ENCODE results near the gene WWC2.
"Not testable (repeated sequence)": the region's sequence is repeated elsewhere in the genome, so short reads cannot be mapped to it uniquely, and the experiment has no call there.

Gene WWC2

GRCh38 chr4:183172881-183173280 lies 73.8 kb downstream of the WWC2 start:
- no peak for DNase-seq (ENCODE audit: low spot score)

GRCh38 chr4:183173580-183174526 lies 74.8 kb downstream of the WWC2 start:
- DNase-seq (ENCODE audit: low spot score) = no peak

- no peak for DNase-seq (ENCODE audit: low spot score)
Measured at GRCh38 chr4:183175631-183176232, 76.7 kb downstream of the WWC2 start.

GRCh38 chr4:183177001-183177400 lies 77.9 kb downstream of the WWC2 start:
- DNase-seq (ENCODE audit: low spot score) = no peak

GRCh38 chr4:183178201-183178600 lies 79.1 kb downstream of the WWC2 start:
- DNase-seq (ENCODE audit: low spot score) = no peak

GRCh38 chr4:183180096-183180495 lies 81.0 kb downstream of the WWC2 start:
- no peak for DNase-seq (ENCODE audit: low spot score)

- DNase-seq (ENCODE audit: low spot score) = no peak
Measured at GRCh38 chr4:183180621-183181020, 81.6 kb downstream of the WWC2 start.

GRCh38 chr4:183181081-183181480 lies 82.0 kb downstream of the WWC2 start:
- DNase-seq (ENCODE audit: low spot score) = no peak

GRCh38 chr4:183182873-183183725 lies 84.0 kb downstream of the WWC2 start:
- peak; percentile 68 for DNase-seq (ENCODE audit: low spot score)

- peak; percentile 39 for DNase-seq (ENCODE audit: low spot score)
Measured at GRCh38 chr4:183183906-183184535, 85.0 kb downstream of the WWC2 start.

GRCh38 chr4:183185018-183185417 lies 86.0 kb downstream of the WWC2 start:
- peak; percentile 79 for DNase-seq (ENCODE audit: low spot score)

GRCh38 chr4:183185559-183185958 lies 86.5 kb downstream of the WWC2 start:
- DNase-seq (ENCODE audit: low spot score) = no peak

- DNase-seq (ENCODE audit: low spot score) = no peak
Measured at GRCh38 chr4:183186813-183187212, 87.8 kb downstream of the WWC2 start.

- no peak for DNase-seq (ENCODE audit: low spot score)
Measured at GRCh38 chr4:183190900-183191527, 92.0 kb downstream of the WWC2 start.

GRCh38 chr4:183191630-183192029 lies 92.6 kb downstream of the WWC2 start:
- DNase-seq (ENCODE audit: low spot score) = no peak

- no peak for DNase-seq (ENCODE audit: low spot score)
Measured at GRCh38 chr4:183192571-183192970, 93.5 kb downstream of the WWC2 start.

GRCh38 chr4:183193730-183194338 lies 94.8 kb downstream of the WWC2 start:
- not testable (repeated sequence) for DNase-seq (ENCODE audit: low spot score)

GRCh38 chr4:183195534-183195933 lies 96.5 kb downstream of the WWC2 start:
- DNase-seq (ENCODE audit: low spot score) = no peak

- DNase-seq (ENCODE audit: low spot score) = no peak
Measured at GRCh38 chr4:183197140-183197539, 98.1 kb downstream of the WWC2 start.

GRCh38 chr4:183200453-183200852 lies 101.4 kb downstream of the WWC2 start:
- no peak for DNase-seq (ENCODE audit: low spot score)

- no peak for DNase-seq (ENCODE audit: low spot score)
Measured at GRCh38 chr4:183201331-183201730, 102.3 kb downstream of the WWC2 start.

Data from activated CD4-positive, alpha-beta T cell treated with anti-CD3 and anti-CD28 coated beads, Interleukin-2, Interleukin-4, amounts not matched to agents 100 ng/mL and 50 ng/mL, durations not matched to agents 16 hours and 8 hours (primary cell).